HG02885 (cell line): ENCODE measurements around the gene CDCA4.

Experiments
- ATAC-seq: cut with Tn5 transposase; IDR thresholded peaks from one replicate; pipeline ENCODE4 v1.9.1; 2021; ENCODE audit warnings: mild to moderate bottlenecking; ENCODE audit not compliant: unreplicated experiment, poor library complexity

The CDCA4 gene

GRCh38 chr14:105019861-105020814 is 745 bp downstream of the CDCA4 start:
- peak; percentile 21 for ATAC-seq

- ATAC-seq = no peak
Measured at GRCh38 chr14:105018414-105018813, 2.5 kb downstream of the CDCA4 start.

- ATAC-seq = no peak
Measured at GRCh38 chr14:105015905-105016304, 5.0 kb downstream of the CDCA4 start.

- no peak for ATAC-seq
Measured at GRCh38 chr14:105015242-105015641, 5.6 kb downstream of the CDCA4 start.

- ATAC-seq = no peak
Measured at GRCh38 chr14:105014631-105015030, 6.3 kb downstream of the CDCA4 start.

GRCh38 chr14:105014032-105014431 is 6.9 kb downstream of the CDCA4 start:
- ATAC-seq = no peak

GRCh38 chr14:105013150-105013785 is 7.6 kb downstream of the CDCA4 start:
- ATAC-seq = no peak

- ATAC-seq = no peak
Measured at GRCh38 chr14:105012171-105012985, 8.5 kb downstream of the CDCA4 start.

- no peak for ATAC-seq
Measured at GRCh38 chr14:105011312-105011990, 9.4 kb downstream of the CDCA4 start.

- ATAC-seq = no peak
Measured at GRCh38 chr14:105010891-105011291, 10.0 kb downstream of the CDCA4 start.

GRCh38 chr14:105010106-105010505 is 10.8 kb downstream of the CDCA4 start:
- no peak for ATAC-seq

GRCh38 chr14:105007593-105008264 is 13.2 kb downstream of the CDCA4 start:
- ATAC-seq = no peak

GRCh38 chr14:105006831-105007592 is 13.9 kb downstream of the CDCA4 start:
- no peak for ATAC-seq

GRCh38 chr14:105005929-105006830 is 14.7 kb downstream of the CDCA4 start:
- ATAC-seq = no peak

GRCh38 chr14:105005329-105005928 is 15.5 kb downstream of the CDCA4 start:
- no peak for ATAC-seq

GRCh38 chr14:104999361-104999760 is 21.5 kb downstream of the CDCA4 start:
- no peak for ATAC-seq

- ATAC-seq = no peak
Measured at GRCh38 chr14:104998801-104999200, 22.1 kb downstream of the CDCA4 start.

- no peak for ATAC-seq
Measured at GRCh38 chr14:104996483-104996882, 24.4 kb downstream of the CDCA4 start.
